Eye (tissue), 1 donor: ENCODE results near the gene GALK2.
"Not testable (repeated sequence)": the region's sequence is repeated elsewhere in the genome, so short reads cannot be mapped to it uniquely, and the experiment has no call there.

Source experiments
- DNase-seq: peaks from one replicate; pipeline ENCODE4 v3.0.0-alpha.2; 2015

GALK2 gene

GRCh38 chr15:49168016-49168415, 2.0 kb upstream of the GALK2 start:
- DNase-seq, result peak; percentile 19

GRCh38 chr15:49171790-49172189, 1.7 kb downstream of the GALK2 start:
- DNase-seq, result no peak

GRCh38 chr15:49174902-49175301, 4.9 kb downstream of the GALK2 start:
- DNase-seq, result no peak

GRCh38 chr15:49175582-49176397, 5.7 kb downstream of the GALK2 start:
- not testable (repeated sequence) for DNase-seq

GRCh38 chr15:49178497-49178896, 8.4 kb downstream of the GALK2 start:
- DNase-seq, result no peak

- DNase-seq, result no peak
Observed at GRCh38 chr15:49179433-49180190, 9.6 kb downstream of the GALK2 start.

- DNase-seq, result no peak
Observed at GRCh38 chr15:49182128-49182527, 12.1 kb downstream of the GALK2 start.

- not testable (repeated sequence) for DNase-seq
Observed at GRCh38 chr15:49183741-49184140, 13.7 kb downstream of the GALK2 start.

GRCh38 chr15:49185473-49185872, 15.4 kb downstream of the GALK2 start:
- DNase-seq, result no peak

- DNase-seq, result no peak
Observed at GRCh38 chr15:49187549-49188245, 17.6 kb downstream of the GALK2 start.

GRCh38 chr15:49188933-49189332, 18.9 kb downstream of the GALK2 start:
- DNase-seq, result no peak

- no peak for DNase-seq
Observed at GRCh38 chr15:49189631-49190030, 19.6 kb downstream of the GALK2 start.

- DNase-seq, result no peak
Observed at GRCh38 chr15:49190586-49190985, 20.5 kb downstream of the GALK2 start.

GRCh38 chr15:49191892-49192291, 21.8 kb downstream of the GALK2 start:
- DNase-seq, result no peak

- no peak for DNase-seq
Observed at GRCh38 chr15:49196856-49197255, 26.8 kb downstream of the GALK2 start.

GRCh38 chr15:49199666-49200065, 29.6 kb downstream of the GALK2 start:
- no peak for DNase-seq

GRCh38 chr15:49200347-49200746, 30.3 kb downstream of the GALK2 start:
- no peak for DNase-seq

- not testable (repeated sequence) for DNase-seq
Observed at GRCh38 chr15:49208102-49208501, 38.1 kb downstream of the GALK2 start.

GRCh38 chr15:49212897-49213296, 42.9 kb downstream of the GALK2 start:
- no peak for DNase-seq

GRCh38 chr15:49215768-49216739, 46.0 kb downstream of the GALK2 start:
- DNase-seq, result no peak

- DNase-seq, result no peak
Observed at GRCh38 chr15:49223536-49224274, 53.7 kb downstream of the GALK2 start.
